Measurements from ENCODE around the gene CLEC3B.
"Not testable (repeated sequence)": the region's sequence is repeated elsewhere in the genome, so short reads cannot be mapped to it uniquely, and the experiment has no call there.

Gene CLEC3B

GRCh38 chr3:45035441-45036301, 9.6 kb downstream of the CLEC3B start:
- no peak for DNase-seq (ENCODE audit: low spot score)

- DNase-seq (ENCODE audit: low spot score) = peak; percentile 97
Observed at GRCh38 chr3:45037720-45038455, 11.8 kb downstream of the CLEC3B start.

DNA sequence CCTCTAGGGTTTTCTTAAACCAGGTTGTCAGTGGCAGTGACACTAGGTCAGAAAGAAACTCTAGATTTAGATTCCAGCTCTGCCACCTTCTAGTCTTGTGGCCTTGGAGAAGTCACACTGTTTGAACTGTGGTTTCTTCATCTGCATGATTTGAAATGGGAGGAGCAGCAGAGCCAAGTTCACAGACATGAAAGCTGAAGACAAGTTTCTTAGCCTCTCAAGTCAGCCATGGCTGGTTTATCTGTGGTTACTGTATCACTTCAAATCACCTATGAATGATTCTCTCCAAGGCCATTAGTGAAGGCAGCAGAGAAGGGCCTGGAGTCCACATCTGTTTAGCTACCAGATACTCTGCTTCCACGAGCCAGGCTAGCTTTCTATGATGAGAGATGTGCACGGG, 15.6 kb downstream of the CLEC3B start:
- DNase-seq (ENCODE audit: low spot score) = no peak

- no peak for DNase-seq (ENCODE audit: low spot score)
Observed at GRCh38 chr3:45042162-45042561, 16.1 kb downstream of the CLEC3B start.

DNA sequence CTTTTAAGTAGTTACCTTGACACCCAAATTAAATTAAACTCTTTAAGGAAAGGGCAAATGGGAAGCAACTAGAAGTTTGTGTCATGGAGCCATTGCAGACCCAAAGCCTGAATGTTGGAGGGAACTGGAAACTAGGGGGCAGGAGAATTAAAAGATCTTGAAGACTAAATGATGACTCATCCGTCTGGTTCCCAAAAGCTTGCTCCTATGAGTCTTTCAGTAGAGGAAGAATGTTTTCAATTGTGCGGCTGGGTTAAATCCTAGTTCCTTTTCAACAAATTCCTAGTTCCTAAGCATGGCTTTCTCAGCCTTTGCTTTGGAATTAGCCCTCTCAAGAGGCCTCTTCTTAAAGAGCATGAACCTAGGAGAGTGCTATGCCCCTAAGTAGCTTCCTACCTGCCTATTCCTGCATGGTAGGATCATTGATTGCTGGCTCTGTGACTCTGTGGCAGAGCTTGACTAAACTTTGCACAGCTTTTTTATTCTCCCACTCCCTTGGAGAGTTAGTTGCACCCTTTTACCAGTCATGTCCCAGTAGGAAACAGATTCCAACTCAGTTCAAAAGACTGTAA, 17.7 kb downstream of the CLEC3B start:
- no peak for DNase-seq (ENCODE audit: low spot score)

DNA sequence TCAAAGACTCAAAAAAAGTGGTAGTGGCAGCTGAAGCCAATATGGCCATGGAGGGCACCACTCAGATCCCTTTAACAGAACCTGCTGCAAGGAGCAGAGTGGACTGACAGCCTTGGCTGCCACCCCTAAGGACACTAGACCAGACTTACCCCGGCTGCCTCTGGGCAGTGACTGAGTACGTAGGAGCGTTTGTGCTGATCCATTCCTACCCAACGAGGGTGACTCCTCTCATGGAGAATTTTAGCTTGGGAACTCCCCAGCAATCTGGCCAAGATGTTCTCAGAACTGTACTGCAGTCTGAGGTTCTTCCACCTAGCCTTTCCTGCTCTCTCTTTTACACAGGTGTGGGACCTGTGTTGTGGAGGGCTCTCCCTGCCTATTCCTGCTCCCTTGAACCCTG, 22.1 kb downstream of the CLEC3B start:
- DNase-seq (ENCODE audit: low spot score) = no peak

DNA sequence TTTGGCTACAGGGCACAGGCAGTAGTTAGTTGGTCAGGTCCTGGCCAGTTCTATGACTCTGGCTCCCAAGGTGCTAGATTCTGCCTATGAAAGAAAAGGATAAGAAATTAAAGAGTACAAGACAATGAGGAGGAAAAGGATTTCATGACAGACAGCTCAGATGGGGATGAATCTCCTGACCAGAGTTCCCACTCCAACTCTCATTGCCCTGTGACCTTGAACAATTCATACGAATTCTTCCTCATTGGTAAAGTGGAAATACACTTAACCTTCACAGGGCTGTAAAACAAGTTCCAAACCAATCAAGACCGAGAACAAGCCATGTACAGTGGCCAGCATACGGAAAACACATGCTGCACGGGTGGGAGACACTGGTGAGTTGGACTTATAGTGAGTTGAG, 23.7 kb downstream of the CLEC3B start:
- no peak for DNase-seq (ENCODE audit: low spot score)

- no peak for DNase-seq (ENCODE audit: low spot score)
Observed at GRCh38 chr3:45051685-45052084, 25.6 kb downstream of the CLEC3B start.

GRCh38 chr3:45053805-45054195, 27.7 kb downstream of the CLEC3B start:
- DNase-seq (ENCODE audit: low spot score) = not testable (repeated sequence)

DNA sequence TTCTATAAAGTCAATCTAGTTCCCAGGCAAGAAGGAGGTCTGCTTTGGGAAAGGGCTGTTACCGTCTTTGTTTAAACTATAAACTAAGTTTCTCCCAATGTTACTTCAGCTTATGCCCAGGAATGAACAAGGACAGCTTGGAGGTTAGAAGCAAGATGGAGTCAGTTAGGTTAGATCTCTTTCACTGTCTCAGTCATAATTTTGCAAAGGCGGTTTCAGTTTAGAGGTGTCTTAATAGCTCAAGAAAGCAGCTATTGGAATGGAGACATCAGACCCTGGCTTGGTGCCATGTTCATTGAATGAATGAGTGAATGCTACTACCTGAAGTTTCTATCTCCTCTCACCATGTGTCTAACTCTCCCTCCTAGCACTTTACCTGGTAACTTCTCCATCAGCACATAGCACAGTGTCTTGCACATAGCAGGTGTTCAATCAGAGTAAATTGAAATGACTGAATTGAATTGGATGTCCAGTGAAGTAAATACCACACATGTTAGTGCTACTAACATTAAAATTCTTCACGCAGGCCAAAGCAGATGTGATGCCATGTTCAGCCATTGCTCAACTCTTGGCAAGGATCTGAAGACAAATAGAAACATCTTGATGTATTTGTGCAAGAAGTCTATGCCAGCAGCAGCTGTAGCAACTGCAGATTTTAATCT, 28.2 kb downstream of the CLEC3B start:
- DNase-seq (ENCODE audit: low spot score) = no peak

DNA sequence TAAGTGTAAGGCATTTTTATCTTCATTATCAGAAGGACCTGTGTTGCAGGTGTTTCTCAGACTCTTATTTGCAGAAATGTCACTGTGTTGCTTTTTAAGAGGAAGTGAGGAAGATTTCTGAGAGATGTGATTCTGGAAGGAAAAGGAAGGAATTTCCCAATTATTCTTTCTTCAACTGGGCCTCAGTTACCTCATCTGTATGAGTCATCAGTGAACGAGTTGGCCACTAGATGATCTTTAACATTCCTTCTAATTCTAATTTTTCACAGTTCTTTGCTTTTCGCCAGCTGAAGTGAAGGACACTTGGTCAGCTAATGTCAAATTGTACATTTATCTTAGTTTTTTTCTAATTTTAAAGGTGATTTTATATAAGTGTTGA, 28.9 kb downstream of the CLEC3B start:
- DNase-seq (ENCODE audit: low spot score) = no peak

- DNase-seq (ENCODE audit: low spot score) = no peak
Observed at GRCh38 chr3:45055411-45056143, 29.5 kb downstream of the CLEC3B start.

DNA sequence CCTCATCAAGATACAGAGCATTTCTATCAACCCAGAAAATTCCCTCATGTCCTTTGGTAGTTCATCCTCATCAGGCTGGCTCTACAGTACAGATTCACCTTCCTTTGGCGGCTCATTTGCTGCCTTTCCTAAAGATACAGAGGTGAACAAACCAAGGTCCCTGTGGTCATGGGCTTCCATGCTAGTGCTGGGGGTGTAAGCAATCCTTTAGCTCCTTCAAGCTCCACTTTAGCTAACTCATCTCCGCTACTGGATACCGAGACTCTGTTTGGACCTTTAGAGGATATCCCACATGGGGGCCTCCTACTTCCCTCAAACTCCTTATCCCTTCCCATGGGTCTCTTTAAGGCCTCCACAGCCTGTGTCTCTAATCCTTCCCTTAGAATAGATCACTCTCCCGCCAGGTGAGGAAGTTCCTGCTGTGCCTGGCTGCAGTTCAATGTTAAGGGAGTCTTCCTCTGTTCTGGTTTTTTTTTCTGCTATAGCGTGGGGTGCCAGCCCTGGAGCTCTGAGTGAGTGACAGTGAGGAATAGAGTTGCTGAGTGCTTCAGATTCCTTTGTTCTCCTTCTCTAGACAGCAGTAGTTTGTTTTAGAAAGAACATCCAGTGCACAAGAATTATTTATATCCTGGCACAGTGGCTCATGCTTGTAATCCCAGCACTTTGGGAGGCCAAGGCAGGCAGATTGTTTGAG, 30.7 kb downstream of the CLEC3B start:
- DNase-seq (ENCODE audit: low spot score) = no peak

DNA sequence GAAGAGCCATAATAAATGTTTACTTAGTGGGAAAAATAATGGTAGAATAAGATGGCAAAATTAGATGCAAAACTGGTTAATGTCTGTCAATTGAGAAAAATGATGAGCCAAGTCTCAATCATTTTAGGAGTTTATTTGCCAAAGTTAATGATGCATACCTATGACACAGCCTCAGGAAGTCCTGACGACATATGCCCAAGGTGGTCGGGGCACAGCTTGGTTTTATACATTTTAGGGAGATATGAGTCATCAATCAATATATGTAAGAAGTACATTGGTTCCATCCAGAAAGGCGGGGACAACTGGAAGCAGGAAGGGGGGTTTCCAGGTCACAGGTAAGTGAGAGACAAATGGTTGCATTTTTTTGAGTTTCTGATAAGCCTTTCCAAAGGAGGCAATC, 31.5 kb downstream of the CLEC3B start:
- no peak for DNase-seq (ENCODE audit: low spot score)

DNA sequence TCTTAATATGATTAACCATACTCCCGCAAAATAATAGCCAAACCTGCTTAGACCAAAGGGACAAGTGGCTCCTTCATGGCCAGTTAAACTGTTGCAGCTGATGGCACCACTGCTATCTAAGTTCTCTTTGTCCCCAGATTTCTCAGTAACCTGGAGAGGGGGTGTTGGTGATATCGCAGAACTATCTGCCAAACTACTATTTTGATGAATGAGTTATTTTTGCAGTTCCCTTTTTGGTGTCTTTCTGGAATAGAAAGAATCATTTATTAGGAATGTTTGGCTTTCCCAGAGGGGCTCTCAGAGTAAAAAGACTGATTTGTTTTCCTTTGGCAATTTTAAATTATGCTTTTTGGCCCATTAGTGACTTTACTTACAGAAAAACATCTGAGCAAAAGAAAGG, 33.0 kb downstream of the CLEC3B start:
- DNase-seq (ENCODE audit: low spot score) = no peak

DNA sequence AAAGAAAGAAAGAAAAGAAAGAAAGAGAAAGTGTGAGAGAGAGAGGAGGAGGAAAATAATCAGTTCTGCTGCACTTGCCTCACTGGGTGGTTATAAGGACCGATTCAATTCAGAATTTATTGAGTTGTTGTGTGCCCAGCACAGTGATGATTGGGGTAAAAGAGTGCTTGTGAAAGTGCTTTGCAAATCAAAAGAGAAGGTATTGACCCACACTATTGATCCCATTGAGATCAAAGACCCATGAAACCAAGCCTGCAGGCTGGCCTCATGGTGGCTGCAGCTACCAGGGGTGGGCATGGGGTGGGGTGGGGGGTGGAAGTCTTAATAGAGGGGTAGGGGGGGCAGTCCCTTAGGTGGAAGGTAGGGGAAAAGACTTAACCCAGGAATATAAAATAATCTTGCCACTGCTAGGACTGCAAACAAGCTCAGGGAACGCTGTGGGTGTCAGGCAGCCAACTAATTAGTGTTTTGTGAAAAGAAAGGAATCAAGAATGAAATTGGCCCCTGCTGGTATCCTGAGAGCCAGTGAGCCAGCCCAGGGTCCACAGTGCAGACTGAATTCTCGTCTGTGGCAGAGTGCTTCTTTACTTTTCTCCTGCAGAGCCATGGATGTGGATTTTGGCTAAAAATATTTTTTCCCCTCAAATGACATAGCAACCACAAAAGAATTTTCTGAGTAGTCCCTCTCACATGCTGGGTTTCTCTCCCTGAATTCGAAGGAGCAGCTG, 34.2 kb downstream of the CLEC3B start:
- peak; percentile 36 for DNase-seq (ENCODE audit: low spot score)

- DNase-seq (ENCODE audit: low spot score) = no peak
Observed at GRCh38 chr3:45062697-45063070, 36.6 kb downstream of the CLEC3B start.

GRCh38 chr3:45064512-45065372, 38.6 kb downstream of the CLEC3B start:
- peak; percentile 35 for DNase-seq (ENCODE audit: low spot score)

GRCh38 chr3:45065373-45065720, 39.2 kb downstream of the CLEC3B start:
- DNase-seq (ENCODE audit: low spot score) = no peak
